NB4 (cell line): ENCODE results near the gene ALDOB.

Source experiments
- MYC ChIP-seq: IDR thresholded peaks from 2 replicates; pipeline ENCODE4 v1.6.1; 2011; ENCODE audit warnings: low read depth, low read length
- POLR2A ChIP-seq: IDR thresholded peaks from 2 replicates; pipeline ENCODE4 v1.6.1; 2011; ENCODE audit warnings: mild to moderate bottlenecking; ENCODE audit not compliant: insufficient read length; ENCODE audit errors: extremely low read depth
- TF ChIP-seq, protein P1 (sequence below): IDR thresholded peaks from 2 replicates; pipeline ENCODE4 v1.6.1; 2011; ENCODE audit warnings: low read depth, low read length
- TF ChIP-seq, protein P2 (sequence below): IDR thresholded peaks from one replicate; pipeline ENCODE4 v1.5.1; 2012; ENCODE audit warnings: low read depth, low read length

- TF ChIP-seq, protein P1, sequence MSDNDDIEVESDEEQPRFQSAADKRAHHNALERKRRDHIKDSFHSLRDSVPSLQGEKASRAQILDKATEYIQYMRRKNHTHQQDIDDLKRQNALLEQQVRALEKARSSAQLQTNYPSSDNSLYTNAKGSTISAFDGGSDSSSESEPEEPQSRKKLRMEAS: no peak
- TF ChIP-seq, protein P2, sequence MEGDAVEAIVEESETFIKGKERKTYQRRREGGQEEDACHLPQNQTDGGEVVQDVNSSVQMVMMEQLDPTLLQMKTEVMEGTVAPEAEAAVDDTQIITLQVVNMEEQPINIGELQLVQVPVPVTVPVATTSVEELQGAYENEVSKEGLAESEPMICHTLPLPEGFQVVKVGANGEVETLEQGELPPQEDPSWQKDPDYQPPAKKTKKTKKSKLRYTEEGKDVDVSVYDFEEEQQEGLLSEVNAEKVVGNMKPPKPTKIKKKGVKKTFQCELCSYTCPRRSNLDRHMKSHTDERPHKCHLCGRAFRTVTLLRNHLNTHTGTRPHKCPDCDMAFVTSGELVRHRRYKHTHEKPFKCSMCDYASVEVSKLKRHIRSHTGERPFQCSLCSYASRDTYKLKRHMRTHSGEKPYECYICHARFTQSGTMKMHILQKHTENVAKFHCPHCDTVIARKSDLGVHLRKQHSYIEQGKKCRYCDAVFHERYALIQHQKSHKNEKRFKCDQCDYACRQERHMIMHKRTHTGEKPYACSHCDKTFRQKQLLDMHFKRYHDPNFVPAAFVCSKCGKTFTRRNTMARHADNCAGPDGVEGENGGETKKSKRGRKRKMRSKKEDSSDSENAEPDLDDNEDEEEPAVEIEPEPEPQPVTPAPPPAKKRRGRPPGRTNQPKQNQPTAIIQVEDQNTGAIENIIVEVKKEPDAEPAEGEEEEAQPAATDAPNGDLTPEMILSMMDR: no peak
- no peak for TF ChIP-seq POLR2A
- TF ChIP-seq MYC: no peak
Measured at GRCh38 chr9:101457003-101457402, 21.4 kb upstream of the ALDOB start.
